C1 segment of cervical spinal cord (tissue), 14 donors: ENCODE results near the gene MSRB3.
"Not testable (repeated sequence)": the region's sequence is repeated elsewhere in the genome, so short reads cannot be mapped to it uniquely, and the experiment has no call there.

Experiments used
- DNase-seq, 14 donors: peaks; one replicate each; lab custom pipeline; 2025; lab: John Stamatoyannopoulos, UW

Gene MSRB3

GRCh38 chr12:65278576-65279368 is at the start of gene MSRB3:
Gene MSRB3, plus strand, starts transcription at chr12:65278683. Its CDS starts 29,897 bp downstream, at chr12:65308580.
- peak in 13 of 14 donors; percentile 3 to 77 (median 45) for DNase-seq

- DNase-seq: no peak
These were observed 49.0 kb upstream of the MSRB3 start for GRCh38 chr12:65229441-65229840.

GRCh38 chr12:65232476-65233077 is 45.9 kb upstream of the MSRB3 start:
- DNase-seq: no peak

GRCh38 chr12:65237153-65237552 is 41.3 kb upstream of the MSRB3 start:
- no peak for DNase-seq

- no peak for DNase-seq
These were observed 39.9 kb upstream of the MSRB3 start for GRCh38 chr12:65238609-65239008.

- DNase-seq: no peak
These were observed 29.5 kb upstream of the MSRB3 start for GRCh38 chr12:65248656-65249633.

GRCh38 chr12:65252515-65252914 is 26.0 kb upstream of the MSRB3 start:
- DNase-seq: no peak

- DNase-seq: no peak
These were observed 20.5 kb upstream of the MSRB3 start for GRCh38 chr12:65257986-65258385.

GRCh38 chr12:65259501-65259900 is 19.0 kb upstream of the MSRB3 start:
- no peak for DNase-seq

- DNase-seq: no peak
These were observed 14.7 kb upstream of the MSRB3 start for GRCh38 chr12:65263777-65264176.

GRCh38 chr12:65266408-65266807 is 12.1 kb upstream of the MSRB3 start:
- no peak for DNase-seq

- DNase-seq: no peak
These were observed 8.9 kb upstream of the MSRB3 start for GRCh38 chr12:65269603-65270002.

- DNase-seq: no peak
These were observed 3.7 kb upstream of the MSRB3 start for GRCh38 chr12:65274602-65275272.

GRCh38 chr12:65275627-65276026 is 2.9 kb upstream of the MSRB3 start:
- no peak for DNase-seq

GRCh38 chr12:65276916-65277530 is 1.5 kb upstream of the MSRB3 start:
- no peak for DNase-seq

GRCh38 chr12:65277994-65278575 is 398 bp upstream of the MSRB3 start:
- peak in 1 of 14 donors; percentile 55 for DNase-seq

- peak in 3 of 14 donors; percentile 13 to 56 (median 26) for DNase-seq
These were observed 1.1 kb downstream of the MSRB3 start for GRCh38 chr12:65279369-65280112.

- no peak for DNase-seq
These were observed 1.8 kb downstream of the MSRB3 start for GRCh38 chr12:65280306-65280705.

GRCh38 chr12:65282840-65283239 is 4.4 kb downstream of the MSRB3 start:
- DNase-seq: no peak

- not testable (repeated sequence) for DNase-seq
These were observed 7.0 kb downstream of the MSRB3 start for GRCh38 chr12:65285532-65285931.
